ENCODE data around the gene GNG10. TPM values are rescaled to one million over a fixed set of nuclear protein-coding genes. Genes with fewer than 3 reads are reported as not detected.

Gene GNG10
- total RNA-seq, 2 experiments from 2014 or later: 8.3 to 10.4 TPM

GRCh38 chr9:111711548-111711947 is 50.1 kb downstream of the GNG10 start:
- Histone ChIP-seq H3K27ac (ENCODE audit: low read depth, low read length, poor library complexity, severe bottlenecking) (no peak overlapping the region), H3K36me3 (ENCODE audit: insufficient read depth, low read length) (no peaks in the 10 kb centered on the region), H3K4me2 (ENCODE audit: low read length) (no peak overlapping the region), H2AFZ (ENCODE audit: low read length) (no peak overlapping the region), H4K20me1 (ENCODE audit: insufficient read depth, low read length) (no peaks in the 10 kb centered on the region), H3K79me2 (ENCODE audit: insufficient read depth, low read depth, low read length) (no peaks in the 10 kb centered on the region), H3K9me2 (ENCODE audit: insufficient read depth, low read length) (no peaks in the 10 kb centered on the region), H3K9me3 (ENCODE audit: low read length) (no peaks in the 10 kb centered on the region), H3K4me1 (ENCODE audit: insufficient read depth, low read length, poor library complexity, severe bottlenecking) (no peaks in the 10 kb centered on the region), H3K4me3 (ENCODE audit: low read depth, low read length, poor library complexity, severe bottlenecking) (no peak overlapping the region)
- intact Hi-C loops (cut with micrococcal nuclease; ENCODE audit: unreplicated experiment): no loop called here
- DNase-seq (ENCODE audit: low spot score): no peak
- POLR2A ChIA-PET: no interaction called here
- BruUV-seq (replicated peaks): no TSS peak
- CTCF ChIA-PET (ENCODE audit: unreplicated experiment): no interaction called here
- no peak for TF ChIP-seq CTCF (conservative IDR thresholded peaks at IDR 0.05; ENCODE audit: low read length)
- TF ChIP-seq EZH2phosphoT487 (IDR thresholded peaks at IDR 0.05; ENCODE audit: borderline replicate concordance, low read depth, low read length): no peak

GRCh38 chr9:111712369-111712768 is 51.0 kb downstream of the GNG10 start:
- TF ChIP-seq EZH2phosphoT487 (IDR thresholded peaks at IDR 0.05; ENCODE audit: borderline replicate concordance, low read depth, low read length) (no peak), CTCF (conservative IDR thresholded peaks at IDR 0.05; ENCODE audit: low read length) (no peak)
- ChIA-PET POLR2A (no interaction called here), CTCF (ENCODE audit: unreplicated experiment) (no interaction called here)
- no peak for DNase-seq (ENCODE audit: low spot score)
- Histone ChIP-seq H4K20me1 (ENCODE audit: insufficient read depth, low read length) (no peaks in the 10 kb centered on the region), H3K9me3 (ENCODE audit: low read length) (no peaks in the 10 kb centered on the region), H3K79me2 (ENCODE audit: insufficient read depth, low read depth, low read length) (no peaks in the 10 kb centered on the region), H3K4me2 (ENCODE audit: low read length) (no peak overlapping the region), H3K27ac (ENCODE audit: low read depth, low read length, poor library complexity, severe bottlenecking) (no peak overlapping the region), H3K36me3 (ENCODE audit: insufficient read depth, low read length) (no peaks in the 10 kb centered on the region), H3K4me1 (ENCODE audit: insufficient read depth, low read length, poor library complexity, severe bottlenecking) (no peaks in the 10 kb centered on the region), H3K9me2 (ENCODE audit: insufficient read depth, low read length) (no peaks in the 10 kb centered on the region), H2AFZ (ENCODE audit: low read length) (no peak overlapping the region), H3K4me3 (ENCODE audit: low read depth, low read length, poor library complexity, severe bottlenecking) (no peak overlapping the region)
- BruUV-seq (replicated peaks): no TSS peak
- intact Hi-C loops (cut with micrococcal nuclease; ENCODE audit: unreplicated experiment): no loop called here

GRCh38 chr9:111715471-111715870 is 54.1 kb downstream of the GNG10 start:
- TF ChIP-seq EZH2phosphoT487 (IDR thresholded peaks at IDR 0.05; ENCODE audit: borderline replicate concordance, low read depth, low read length): no peak
- Histone ChIP-seq H3K9me3 (ENCODE audit: low read length) (no peaks in the 10 kb centered on the region), H3K4me2 (ENCODE audit: low read length) (no peak overlapping the region), H3K4me3 (ENCODE audit: low read depth, low read length, poor library complexity, severe bottlenecking) (no peak overlapping the region), H2AFZ (ENCODE audit: low read length) (no peak overlapping the region), H3K4me1 (ENCODE audit: insufficient read depth, low read length, poor library complexity, severe bottlenecking) (no peaks in the 10 kb centered on the region), H3K27ac (ENCODE audit: low read depth, low read length, poor library complexity, severe bottlenecking) (no peak overlapping the region), H3K79me2 (ENCODE audit: insufficient read depth, low read depth, low read length) (no peaks in the 10 kb centered on the region), H4K20me1 (ENCODE audit: insufficient read depth, low read length) (no peaks in the 10 kb centered on the region), H3K9me2 (ENCODE audit: insufficient read depth, low read length) (no peaks in the 10 kb centered on the region), H3K36me3 (ENCODE audit: insufficient read depth, low read length) (no peaks in the 10 kb centered on the region)
- CTCF ChIA-PET (ENCODE audit: unreplicated experiment): no interaction called here
- BruUV-seq (replicated peaks): no TSS peak
- intact Hi-C loops (cut with micrococcal nuclease; ENCODE audit: unreplicated experiment): no loop called here
- POLR2A ChIA-PET: no interaction called here
- DNase-seq (ENCODE audit: low spot score): no peak
